OCI-LY7 (cell line): ENCODE data around the gene GALP.

Experiments used
- CTCF ChIP-seq: fragments of 200-600 bp; sonication (generic); conservative IDR thresholded peaks from 2 replicates; pipeline ENCODE4 v1.5.1; 2014; ENCODE audit warnings: mild to moderate bottlenecking, antibody characterized with exemption, low read length, moderate library complexity, mixed read lengths
- EZH2phosphoT487 ChIP-seq: fragments of 200-600 bp; sonication (generic); IDR thresholded peaks from 2 replicates; pipeline ENCODE4 v1.6.1; 2018; ENCODE audit warnings: low read depth, borderline replicate concordance, mild to moderate bottlenecking, mixed run types, antibody characterized with exemption, low read length, moderate library complexity, mixed read lengths

GRCh38 chr19:56131651-56132050 is 44.2 kb upstream of the GALP start:
- TF ChIP-seq CTCF (no peak), EZH2phosphoT487 (no peak)
